Measurements from ENCODE around the gene CYTH3.

DNA sequence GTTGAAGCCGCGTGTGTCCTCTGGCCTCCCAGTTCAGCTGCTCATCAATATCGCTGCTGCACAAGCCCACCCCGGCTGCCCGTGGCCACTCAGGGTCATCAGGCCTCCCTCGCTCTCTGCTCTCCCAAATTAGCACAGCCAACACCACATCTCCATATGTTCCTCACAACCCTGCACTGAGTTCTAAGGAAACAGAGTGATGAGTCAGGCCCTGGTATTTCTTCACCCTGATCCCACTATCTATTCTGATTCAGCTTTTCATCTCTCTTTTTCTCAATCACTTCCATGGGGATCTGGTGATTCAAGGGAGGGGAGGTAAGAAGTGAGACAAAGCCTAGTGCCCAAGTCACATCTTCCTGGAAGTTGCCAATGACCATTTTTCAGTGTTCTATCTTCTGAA, 23.8 kb downstream of the CYTH3 start:
- no peak for TF ChIP-seq POLR2A (IDR thresholded peaks at IDR 0.05)
- TF ChIP-seq, protein P1, sequence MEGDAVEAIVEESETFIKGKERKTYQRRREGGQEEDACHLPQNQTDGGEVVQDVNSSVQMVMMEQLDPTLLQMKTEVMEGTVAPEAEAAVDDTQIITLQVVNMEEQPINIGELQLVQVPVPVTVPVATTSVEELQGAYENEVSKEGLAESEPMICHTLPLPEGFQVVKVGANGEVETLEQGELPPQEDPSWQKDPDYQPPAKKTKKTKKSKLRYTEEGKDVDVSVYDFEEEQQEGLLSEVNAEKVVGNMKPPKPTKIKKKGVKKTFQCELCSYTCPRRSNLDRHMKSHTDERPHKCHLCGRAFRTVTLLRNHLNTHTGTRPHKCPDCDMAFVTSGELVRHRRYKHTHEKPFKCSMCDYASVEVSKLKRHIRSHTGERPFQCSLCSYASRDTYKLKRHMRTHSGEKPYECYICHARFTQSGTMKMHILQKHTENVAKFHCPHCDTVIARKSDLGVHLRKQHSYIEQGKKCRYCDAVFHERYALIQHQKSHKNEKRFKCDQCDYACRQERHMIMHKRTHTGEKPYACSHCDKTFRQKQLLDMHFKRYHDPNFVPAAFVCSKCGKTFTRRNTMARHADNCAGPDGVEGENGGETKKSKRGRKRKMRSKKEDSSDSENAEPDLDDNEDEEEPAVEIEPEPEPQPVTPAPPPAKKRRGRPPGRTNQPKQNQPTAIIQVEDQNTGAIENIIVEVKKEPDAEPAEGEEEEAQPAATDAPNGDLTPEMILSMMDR (IDR thresholded peaks at IDR 0.05): no peak

Measured in ovary (tissue), 3 donors.